Astrocyte (in vitro differentiated cells and primary cell): ENCODE data around the gene IGFBP2. TPM values are rescaled to one million over a fixed set of nuclear protein-coding genes. Genes with fewer than 3 reads are reported as not detected.
A peak's percentile ranks its signal among the peaks of the same experiment; 100 is the strongest.

Experiments used
- DNase-seq: peaks from one replicate; pipeline ENCODE4 v3.0.0-alpha.2; 2010; ENCODE audit warnings: low read depth
- FAIRE-seq: peaks from 2 replicates; lab custom pipeline; 2011; peaks lifted over from hg19 to GRCh38; lab: Jason Lieb, UNC
- H2AFZ ChIP-seq: 2 replicates; pipeline ENCODE4 v1.6.0; 2012; ENCODE audit warnings: low read depth, low read length, inconsistent platforms
- H3K27ac ChIP-seq: 2 replicates; pipeline ENCODE4 v1.5.1; 2011; ENCODE audit warnings: low read depth, low read length, inconsistent platforms
- H3K27me3 ChIP-seq: 2 replicates; pipeline ENCODE4 v1.6.0; 2011; ENCODE audit warnings: low read length, inconsistent platforms; ENCODE audit not compliant: insufficient read depth
- H3K36me3 ChIP-seq: 2 replicates; pipeline ENCODE4 v1.5.1; 2011; ENCODE audit warnings: low read length, inconsistent platforms; ENCODE audit not compliant: insufficient read depth
- H3K4me1 ChIP-seq: 2 replicates; pipeline ENCODE4 v1.5.1; 2011; ENCODE audit warnings: low read length, inconsistent platforms; ENCODE audit not compliant: insufficient read depth
- H3K4me2 ChIP-seq: 2 replicates; pipeline ENCODE4 v1.6.0; 2012; ENCODE audit warnings: low read length, inconsistent platforms
- H3K4me3 ChIP-seq: 2 replicates; pipeline ENCODE4 v1.5.1; 2011; ENCODE audit warnings: low read depth, mild to moderate bottlenecking, low read length, inconsistent platforms; ENCODE audit not compliant: insufficient read depth
- H3K79me2 ChIP-seq: 2 replicates; pipeline ENCODE4 v1.6.0; 2012; ENCODE audit warnings: mild to moderate bottlenecking, low read length, inconsistent platforms; ENCODE audit not compliant: insufficient read depth
- H3K9ac ChIP-seq: 2 replicates; pipeline ENCODE4 v1.6.0; 2012; ENCODE audit warnings: mild to moderate bottlenecking, low read length, inconsistent platforms
- H3K9me3 ChIP-seq: 2 replicates; pipeline ENCODE4 v1.5.1; 2012; ENCODE audit warnings: low read depth, mild to moderate bottlenecking, low read length, inconsistent platforms; ENCODE audit not compliant: insufficient read depth
- H4K20me1 ChIP-seq: 2 replicates; pipeline ENCODE4 v1.6.0; 2012; ENCODE audit warnings: low read length, inconsistent platforms; ENCODE audit not compliant: insufficient read depth
- H3K27ac Mint-ChIP-seq: one replicate; pipeline ENCODE4 v1.8.0; 2021; ENCODE audit warnings: mild to moderate bottlenecking, mixed read lengths; ENCODE audit not compliant: unreplicated experiment
- H3K27me3 Mint-ChIP-seq: one replicate; pipeline ENCODE4 v1.8.0; 2021; ENCODE audit warnings: low read depth, mixed read lengths; ENCODE audit not compliant: unreplicated experiment
- H3K36me3 Mint-ChIP-seq: one replicate; pipeline ENCODE4 v1.8.0; 2021; ENCODE audit warnings: low read depth, mixed read lengths; ENCODE audit not compliant: unreplicated experiment
- H3K4me1 Mint-ChIP-seq: one replicate; pipeline ENCODE4 v1.8.0; 2021; ENCODE audit warnings: low read depth, mixed read lengths; ENCODE audit not compliant: unreplicated experiment
- H3K4me3 Mint-ChIP-seq: one replicate; pipeline ENCODE4 v1.8.0; 2021; ENCODE audit warnings: mild to moderate bottlenecking, moderate library complexity, mixed read lengths; ENCODE audit not compliant: unreplicated experiment
- H3K9me3 Mint-ChIP-seq: one replicate; pipeline ENCODE4 v1.8.0; 2021; ENCODE audit warnings: mild to moderate bottlenecking, mixed read lengths; ENCODE audit not compliant: unreplicated experiment
- CTCF ChIP-seq: IDR thresholded peaks from 2 replicates; pipeline ENCODE4 v1.5.1; 2011; ENCODE audit warnings: low read depth, mild to moderate bottlenecking, inconsistent platforms, low read length, moderate library complexity; ENCODE audit not compliant: insufficient read depth
- EZH2 ChIP-seq: IDR thresholded peaks from 2 replicates; pipeline ENCODE4 v1.6.1; 2012; ENCODE audit warnings: mild to moderate bottlenecking, low read length, inconsistent platforms; ENCODE audit not compliant: insufficient read depth
- total RNA-seq: library from RNA; stranded (reverse); gene quantifications from 2 replicates; pipeline ENCODE4 v1.2.1, GENCODE V29; 2021

The IGFBP2 gene
- total RNA-seq, 1 donor from 2014 or later, result 944 TPM

- Histone ChIP-seq H3K4me3 (peak overlapping the region; percentile 93), H3K4me2 (peak overlapping the region; percentile 95), H4K20me1 (peaks cover 30% of the 10 kb centered on the region), H3K4me1 (peaks cover 48% of the 10 kb centered on the region), H3K27me3 (no peaks in the 10 kb centered on the region), H3K9ac (peak overlapping the region; percentile 75), H3K27ac (peak overlapping the region; percentile 54), H3K79me2 (peaks cover 51% of the 10 kb centered on the region), H3K9me3 (no peaks in the 10 kb centered on the region), H2AFZ (peak overlapping the region; percentile 83), H3K36me3 (peaks cover 3% of the 10 kb centered on the region)
- Mint-ChIP-seq H3K4me1 (peaks cover 39% of the 10 kb centered on the region), H3K9me3 (no peaks in the 10 kb centered on the region), H3K27ac (peak overlapping the region; percentile 75), H3K27me3 (no peaks in the 10 kb centered on the region), H3K36me3 (peaks cover 2% of the 10 kb centered on the region), H3K4me3 (peak overlapping the region; percentile 97)
- FAIRE-seq (no peak), DNase-seq (peak; percentile 72)
- TF ChIP-seq CTCF, result no peak
- no peak for TF ChIP-seq EZH2
These were observed 59.6 kb downstream of the IGFBP2 start for GRCh38 chr2:216692636-216693413.

GRCh38 chr2:216693414-216694080 lies 60.3 kb downstream of the IGFBP2 start:
- DNase-seq (no peak), FAIRE-seq (no peak)
- Histone ChIP-seq H3K4me1 (peaks cover 48% of the 10 kb centered on the region), H3K9ac (peak overlapping the region; percentile 80), H4K20me1 (peaks cover 30% of the 10 kb centered on the region), H3K27me3 (no peaks in the 10 kb centered on the region), H3K79me2 (peaks cover 49% of the 10 kb centered on the region), H3K36me3 (peaks cover 3% of the 10 kb centered on the region), H3K4me2 (peak overlapping the region; percentile 95), H3K27ac (peak overlapping the region; percentile 49), H3K9me3 (no peaks in the 10 kb centered on the region), H3K4me3 (peak overlapping the region; percentile 93), H2AFZ (no peak overlapping the region)
- H3K27me3 Mint-ChIP-seq, result no peaks in the 10 kb centered on the region
- peak overlapping the region; percentile 97 for H3K4me3 Mint-ChIP-seq
- peaks cover 2% of the 10 kb centered on the region for H3K36me3 Mint-ChIP-seq
- H3K4me1 Mint-ChIP-seq, result peaks cover 34% of the 10 kb centered on the region
- TF ChIP-seq EZH2, result no peak
- no peak for TF ChIP-seq CTCF
- peak overlapping the region; percentile 66 for H3K27ac Mint-ChIP-seq
- H3K9me3 Mint-ChIP-seq, result no peaks in the 10 kb centered on the region
